CD4-positive, alpha-beta memory T cell (primary cell): ENCODE results near the gene OR10Z1. TPM values are rescaled to one million over a fixed set of nuclear protein-coding genes. Genes with fewer than 3 reads are reported as not detected.

Experiments
- CTCF ChIA-PET: fragments of 350-600 bp; sonication (Branson Sonifier 250); formaldehyde crosslinking; loops from one replicate; lab custom pipeline; 2021; ENCODE audit warnings: inconsistent platforms; ENCODE audit not compliant: partially characterized antibody; lab: Charles Lee
- POLR2A ChIA-PET: fragments of 350-600 bp; sonication (Branson Sonifier 250); formaldehyde crosslinking; loops from one replicate; lab custom pipeline; 2021; ENCODE audit not compliant: partially characterized antibody; lab: Charles Lee
- DNase-seq, 5 donors: peaks; one replicate each; pipeline versions ENCODE4 v3.0.0 to v3.0.0-alpha.2; 2020 to 2022; ENCODE audit warnings: mixed read lengths in 1 of 5
- H3K27ac ChIP-seq: one replicate; pipeline ENCODE4 v1.7.0; 2013; ENCODE audit warnings: low read depth, low read length
- H3K27me3 ChIP-seq: 2 replicates; pipeline ENCODE4 v1.7.0; 2013; ENCODE audit warnings: mild to moderate bottlenecking, low read length, moderate library complexity; ENCODE audit not compliant: insufficient read depth
- H3K36me3 ChIP-seq: 2 replicates; pipeline ENCODE4 v1.7.0; 2013; ENCODE audit warnings: mild to moderate bottlenecking, low read length, moderate library complexity; ENCODE audit not compliant: insufficient read depth
- H3K4me1 ChIP-seq: 2 replicates; pipeline ENCODE4 v1.7.0; 2013; ENCODE audit warnings: mild to moderate bottlenecking, low read length, moderate library complexity; ENCODE audit not compliant: insufficient read depth
- H3K4me3 ChIP-seq, 2 donors: one replicate each; pipeline ENCODE4 v1.7.0; 2013; ENCODE audit warnings: low read length in 2 of 2, mild to moderate bottlenecking in 1 of 2
- H3K9me3 ChIP-seq, 2 donors: one replicate each; pipeline ENCODE4 v1.7.0; 2013; ENCODE audit warnings: low read length in 2 of 2, control low read depth in 1 of 2; ENCODE audit not compliant: control insufficient read depth in 1 of 2
- H3K27ac Mint-ChIP-seq, 7 donors: one replicate each; pipeline ENCODE4 v1.8.0; 2020 to 2021; ENCODE audit warnings: mixed read lengths in 7 of 7, mild to moderate bottlenecking in 6 of 7, inconsistent platforms in 3 of 7, moderate library complexity in 3 of 7
- H3K27me3 Mint-ChIP-seq, 2 donors: one replicate each; pipeline ENCODE4 v1.8.0; 2020 to 2021; ENCODE audit warnings: mixed read lengths in 2 of 2
- H3K36me3 Mint-ChIP-seq, 2 donors: one replicate each; pipeline ENCODE4 v1.8.0; 2020 to 2021; ENCODE audit warnings: mixed read lengths in 2 of 2, inconsistent platforms in 1 of 2, mild to moderate bottlenecking in 1 of 2
- H3K4me1 Mint-ChIP-seq, 4 donors: one replicate each; pipeline ENCODE4 v1.8.0; 2020 to 2021; ENCODE audit warnings: mixed read lengths in 4 of 4, mild to moderate bottlenecking in 1 of 4
- H3K4me3 Mint-ChIP-seq, 8 donors: one replicate each; pipeline ENCODE4 v1.8.0; 2020 to 2021; ENCODE audit warnings: mixed read lengths in 8 of 8, mild to moderate bottlenecking in 7 of 8, moderate library complexity in 6 of 8, inconsistent platforms in 3 of 8
- H3K9me3 Mint-ChIP-seq, 8 donors: one replicate each; pipeline ENCODE4 v1.8.0; 2020 to 2021; ENCODE audit warnings: mixed read lengths in 8 of 8, mild to moderate bottlenecking in 5 of 8, inconsistent platforms in 3 of 8, moderate library complexity in 1 of 8
- intact Hi-C: fragments of 100-400 bp; cut with micrococcal nuclease; formaldehyde crosslinking; loops from one replicate; pipeline ENCODE4 v1.15.1; 2023
- polyA plus RNA-seq, 2 donors: library from polyadenylated mRNA; unstranded; fragments of 300-500 nt; fragmentation: Illumina TruSeq; gene quantifications; one replicate each; pipeline ENCODE4 v1.2.3, GENCODE V29; 2021
- total RNA-seq, 2 experiments: library from RNA; stranded (reverse); gene quantifications; one replicate each; pipeline ENCODE4 v1.2.3, GENCODE V29; 2021

The OR10Z1 gene
- total and polyA plus RNA-seq, 4 experiments from 2014 or later, result not detected

DNA sequence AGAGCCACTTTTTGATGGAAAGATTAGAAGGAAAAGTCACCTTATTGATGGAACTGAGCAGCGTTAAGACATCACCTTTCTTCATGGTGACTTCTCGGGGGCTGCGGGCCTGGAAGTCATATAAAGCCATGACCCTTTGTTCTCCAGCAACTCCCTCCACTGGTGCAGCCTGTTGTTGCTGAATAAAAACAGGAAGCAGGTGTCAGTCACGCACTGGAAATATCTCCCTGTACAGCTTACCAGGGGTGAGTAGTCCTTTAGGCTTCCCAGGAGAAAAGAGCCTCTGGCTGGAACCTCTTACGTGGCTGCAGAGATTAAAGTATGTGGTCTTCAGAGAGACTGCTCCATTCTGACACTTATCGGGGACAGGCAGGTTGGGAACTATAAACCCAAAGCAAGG lies 49.5 kb downstream of the OR10Z1 start:
- DNase-seq, result no peak
- Mint-ChIP-seq H3K4me1 (peaks cover 4 to 8% (median 6%) of the 10 kb centered on the region in 4 donors), H3K27ac (peak overlapping the region in 1 of 7 donors; percentile 20), H3K36me3 (no peaks in the 10 kb centered on the region), H3K27me3 (peaks cover 2 to 3% of the 10 kb centered on the region in 2 donors), H3K9me3 (peaks cover 0 to 2% (median 0%) of the 10 kb centered on the region in 8 donors), H3K4me3 (no peak overlapping the region)
- Histone ChIP-seq H3K4me3 (no peak overlapping the region), H3K27ac (no peak overlapping the region), H3K36me3 (no peaks in the 10 kb centered on the region), H3K4me1 (no peaks in the 10 kb centered on the region), H3K9me3 (no peaks in the 10 kb centered on the region), H3K27me3 (no peaks in the 10 kb centered on the region)
- POLR2A ChIA-PET, result no interaction called here
- CTCF ChIA-PET, result no interaction called here
- intact Hi-C loops, result no loop called here

Other genes with a start within 250 kb of the OR10Z1 start
- gene OR10T2, start 205.8 kb upstream of the OR10Z1 start, total RNA-seq, result not detected
- not detected for gene OR10T2, start 205.8 kb upstream of the OR10Z1 start, polyA plus RNA-seq
- not detected for gene OR10K2, start 179.0 kb upstream of the OR10Z1 start, total RNA-seq
- not detected for gene OR10K2, start 179.0 kb upstream of the OR10Z1 start, polyA plus RNA-seq
- not detected for gene OR10K1, start 143.4 kb upstream of the OR10Z1 start, total RNA-seq
- gene OR10K1, start 143.4 kb upstream of the OR10Z1 start, polyA plus RNA-seq, result not detected
- not detected for gene OR10R2, start 133.0 kb upstream of the OR10Z1 start, total RNA-seq
- gene OR10R2, start 133.0 kb upstream of the OR10Z1 start, polyA plus RNA-seq, result not detected
- gene OR6Y1, start 50.9 kb upstream of the OR10Z1 start, total RNA-seq, result not detected
- gene OR6Y1, start 50.9 kb upstream of the OR10Z1 start, polyA plus RNA-seq, result not detected
- not detected for gene OR6P1, start 34.7 kb upstream of the OR10Z1 start, total RNA-seq
- not detected for gene OR6P1, start 34.7 kb upstream of the OR10Z1 start, polyA plus RNA-seq
- gene OR10X1, start 25.4 kb upstream of the OR10Z1 start, total RNA-seq, result not detected
- gene OR10X1, start 25.4 kb upstream of the OR10Z1 start, polyA plus RNA-seq, result not detected
- not detected for gene SPTA1, start 81.4 kb downstream of the OR10Z1 start, total RNA-seq
- not detected for gene SPTA1, start 81.4 kb downstream of the OR10Z1 start, polyA plus RNA-seq
- gene OR6K2, start 95.4 kb downstream of the OR10Z1 start, total RNA-seq, result not detected
- not detected for gene OR6K2, start 95.4 kb downstream of the OR10Z1 start, polyA plus RNA-seq
- not detected for gene OR6K3, start 115.5 kb downstream of the OR10Z1 start, total RNA-seq
- not detected for gene OR6K3, start 115.5 kb downstream of the OR10Z1 start, polyA plus RNA-seq
- gene OR6K6, start 149.5 kb downstream of the OR10Z1 start, total RNA-seq, result not detected
- not detected for gene OR6K6, start 149.5 kb downstream of the OR10Z1 start, polyA plus RNA-seq
- not detected for gene OR6N1, start 166.9 kb downstream of the OR10Z1 start, total RNA-seq
- gene OR6N1, start 166.9 kb downstream of the OR10Z1 start, polyA plus RNA-seq, result not detected
- not detected for gene OR6N2, start 175.9 kb downstream of the OR10Z1 start, total RNA-seq
- gene OR6N2, start 175.9 kb downstream of the OR10Z1 start, polyA plus RNA-seq, result not detected
- under 1 TPM; 0.50 to 0.55 TPM for gene MNDA, start 226.1 kb downstream of the OR10Z1 start, total RNA-seq
- under 1 TPM; 0.29 to 0.57 TPM for gene MNDA, start 226.1 kb downstream of the OR10Z1 start, polyA plus RNA-seq